Measurements from ENCODE around the gene CAMTA1. TPM values are rescaled to one million over a fixed set of nuclear protein-coding genes. Genes with fewer than 3 reads are reported as not detected.
A peak's percentile ranks its signal among the peaks of the same experiment; 100 is the strongest.

Gene CAMTA1
- total RNA-seq, 2 donors from 2014 or later = 105 to 113 TPM

- peaks cover 42 to 89% of the 10 kb centered on the region in 2 donors for H3K4me1 ChIP-seq (ENCODE audit: control insufficient read depth in 1 of 2, low read depth in 2 of 2)
- H3K9me3 ChIP-seq = no peaks in the 10 kb centered on the region
- no peaks in the 10 kb centered on the region for H3K36me3 ChIP-seq
- DNase-seq (ENCODE audit: low spot score) = no peak
- H3K27me3 ChIP-seq (replicated peaks; ENCODE audit: insufficient read depth) = no peaks in the 10 kb centered on the region
- ATAC-seq (ENCODE audit: insufficient number of reproducible peaks, low FRiP score, low read depth) = no peak
- H3K4me3 ChIP-seq = peak overlapping the region; percentile 18
- H3K27ac ChIP-seq = peak overlapping the region in 1 of 2 donors; percentile 43
- no peak for TF ChIP-seq CTCF (IDR thresholded peaks at IDR 0.05)
Measured at GRCh38 chr1:6868660-6869380, 83.6 kb downstream of the CAMTA1 start.

DNA sequence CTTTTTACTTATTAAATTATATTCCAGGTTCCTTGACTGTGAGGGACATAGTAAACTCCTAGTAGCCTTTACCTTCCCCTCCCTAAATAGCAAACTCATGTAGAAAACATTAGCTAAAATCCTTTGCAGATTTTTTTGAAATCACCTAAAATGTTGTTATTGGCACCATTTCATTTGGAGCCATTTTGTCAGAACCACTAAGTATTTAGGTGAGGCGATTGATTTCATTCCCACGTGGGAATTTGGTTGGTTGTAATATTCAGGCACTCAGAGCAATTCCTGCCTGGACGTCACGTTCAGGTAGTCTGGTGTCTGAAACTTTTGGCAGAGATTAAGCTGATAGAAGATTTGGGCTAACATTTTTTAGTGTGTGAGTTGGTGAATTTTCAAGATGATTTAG lies 84.3 kb downstream of the CAMTA1 start:
- Histone ChIP-seq H3K9me3 (no peaks in the 10 kb centered on the region), H3K36me3 (no peaks in the 10 kb centered on the region), H3K4me3 (no peak overlapping the region), H3K27me3 (replicated peaks; ENCODE audit: insufficient read depth) (no peaks in the 10 kb centered on the region), H3K27ac (no peak overlapping the region), H3K4me1 (ENCODE audit: control insufficient read depth in 1 of 2, low read depth in 2 of 2) (peaks cover 42 to 89% of the 10 kb centered on the region in 2 donors)
- DNase-seq (ENCODE audit: low spot score) (no peak), ATAC-seq (ENCODE audit: insufficient number of reproducible peaks, low FRiP score, low read depth) (no peak)
- TF ChIP-seq CTCF (IDR thresholded peaks at IDR 0.05) = no peak

- H3K9me3 ChIP-seq = no peaks in the 10 kb centered on the region
- H3K4me3 ChIP-seq = no peak overlapping the region
- TF ChIP-seq CTCF (IDR thresholded peaks at IDR 0.05) = no peak
- H3K27ac ChIP-seq = no peak overlapping the region
- H3K4me1 ChIP-seq (ENCODE audit: control insufficient read depth in 1 of 2, low read depth in 2 of 2) = peaks cover 42 to 85% of the 10 kb centered on the region in 2 donors
- H3K27me3 ChIP-seq (replicated peaks; ENCODE audit: insufficient read depth) = no peaks in the 10 kb centered on the region
- ATAC-seq (ENCODE audit: insufficient number of reproducible peaks, low FRiP score, low read depth) (no peak), DNase-seq (ENCODE audit: low spot score) (no peak)
- no peaks in the 10 kb centered on the region for H3K36me3 ChIP-seq
Measured at GRCh38 chr1:6870086-6870485, 84.8 kb downstream of the CAMTA1 start.

GRCh38 chr1:6870571-6870970 lies 85.3 kb downstream of the CAMTA1 start:
- no peak overlapping the region for H3K27ac ChIP-seq
- TF ChIP-seq CTCF (IDR thresholded peaks at IDR 0.05) = no peak
- no peak for ATAC-seq (ENCODE audit: insufficient number of reproducible peaks, low FRiP score, low read depth)
- no peak for DNase-seq (ENCODE audit: low spot score)
- H3K36me3 ChIP-seq = no peaks in the 10 kb centered on the region
- H3K27me3 ChIP-seq (replicated peaks; ENCODE audit: insufficient read depth) = no peaks in the 10 kb centered on the region
- no peaks in the 10 kb centered on the region for H3K9me3 ChIP-seq
- H3K4me3 ChIP-seq = no peak overlapping the region
- peaks cover 42 to 84% of the 10 kb centered on the region in 2 donors for H3K4me1 ChIP-seq (ENCODE audit: control insufficient read depth in 1 of 2, low read depth in 2 of 2)

DNA sequence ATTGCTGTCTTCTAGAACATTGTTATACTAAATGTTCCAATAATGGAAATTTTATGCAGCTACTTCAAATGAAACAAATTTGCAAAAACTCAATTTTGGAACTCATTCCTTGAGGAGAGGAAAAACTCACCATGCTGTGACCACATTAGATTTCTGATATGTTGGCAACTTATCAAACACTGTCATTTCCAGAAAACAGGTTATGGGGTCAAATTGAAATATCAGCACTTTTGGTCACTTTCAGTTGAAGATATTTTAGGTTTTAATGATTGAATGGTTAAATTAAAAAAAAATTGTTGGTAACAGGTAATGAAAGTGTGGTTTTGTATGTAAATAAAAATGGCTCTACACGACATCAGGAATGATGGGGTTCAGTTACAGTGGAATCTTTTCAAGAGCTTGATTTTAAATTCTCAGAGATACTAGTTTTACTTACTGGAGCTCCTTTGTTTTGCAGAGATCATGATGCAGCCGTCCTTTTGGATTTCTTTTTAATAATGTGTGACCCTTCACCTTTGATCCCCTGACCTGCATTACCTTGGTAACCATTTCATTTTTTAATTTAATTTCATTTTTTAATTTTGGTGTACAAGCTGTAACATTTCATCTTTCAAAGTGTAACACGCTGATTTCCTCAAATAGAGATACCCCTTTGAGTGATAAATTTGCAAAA lies 86.2 kb downstream of the CAMTA1 start:
- H3K4me1 ChIP-seq (ENCODE audit: control insufficient read depth in 1 of 2, low read depth in 2 of 2) = peaks cover 37 to 79% of the 10 kb centered on the region in 2 donors
- no peaks in the 10 kb centered on the region for H3K27me3 ChIP-seq (replicated peaks; ENCODE audit: insufficient read depth)
- no peaks in the 10 kb centered on the region for H3K9me3 ChIP-seq
- no peak for TF ChIP-seq CTCF (IDR thresholded peaks at IDR 0.05)
- H3K36me3 ChIP-seq = no peaks in the 10 kb centered on the region
- H3K27ac ChIP-seq = no peak overlapping the region
- no peak overlapping the region for H3K4me3 ChIP-seq
- no peak for DNase-seq (ENCODE audit: low spot score)
- no peak for ATAC-seq (ENCODE audit: insufficient number of reproducible peaks, low FRiP score, low read depth)
